H9 (cell line): ENCODE results near the gene SPOP. TPM values are rescaled to one million over a fixed set of nuclear protein-coding genes. Genes with fewer than 3 reads are reported as not detected.

Experiments
- DNase-seq: peaks from one replicate; pipeline ENCODE4 v3.0.0-alpha.2; 2017
- H2AFZ ChIP-seq: one replicate; pipeline ENCODE4 v1.6.1; 2013; ENCODE audit warnings: mild to moderate bottlenecking, low read length, control low read depth, moderate library complexity
- H2AK5ac ChIP-seq: 2 replicates; pipeline ENCODE4 v1.6.1; 2013; ENCODE audit warnings: low read length, control low read depth, mixed read lengths; ENCODE audit not compliant: insufficient read length
- H2BK120ac ChIP-seq: one replicate; pipeline ENCODE4 v1.6.1; 2013; ENCODE audit warnings: low read depth, mild to moderate bottlenecking, low read length, control low read depth, inconsistent platforms; ENCODE audit not compliant: poor library complexity, severe bottlenecking
- H2BK12ac ChIP-seq: 2 replicates; pipeline ENCODE4 v1.6.1; 2013; ENCODE audit warnings: low read length, control low read depth, mixed read lengths, low read depth; ENCODE audit not compliant: insufficient read length
- H2BK15ac ChIP-seq: 2 replicates; pipeline ENCODE4 v1.6.1; 2013; ENCODE audit warnings: low read depth, low read length, control low read depth
- H2BK20ac ChIP-seq: one replicate; pipeline ENCODE4 v1.6.1; 2013; ENCODE audit warnings: low read depth, mild to moderate bottlenecking, low read length, control low read depth, inconsistent platforms; ENCODE audit not compliant: poor library complexity, severe bottlenecking
- H2BK5ac ChIP-seq: 2 replicates; pipeline ENCODE4 v1.6.1; 2013; ENCODE audit warnings: low read length, control low read depth, mixed read lengths; ENCODE audit not compliant: insufficient read length
- H3K14ac ChIP-seq: 2 replicates; pipeline ENCODE4 v1.6.1; 2013; ENCODE audit warnings: low read length, control low read depth; ENCODE audit not compliant: insufficient read depth
- H3K18ac ChIP-seq: 2 replicates; pipeline ENCODE4 v1.6.1; 2013; ENCODE audit warnings: low read depth, mild to moderate bottlenecking, mixed read lengths, low read length, control low read depth; ENCODE audit not compliant: insufficient read length
- H3K23ac ChIP-seq: 2 replicates; pipeline ENCODE4 v1.6.1; 2013; ENCODE audit warnings: low read length, control low read depth, mixed read lengths, low read depth; ENCODE audit not compliant: insufficient read length
- H3K23me2 ChIP-seq: 2 replicates; pipeline ENCODE4 v1.6.1; 2013; ENCODE audit warnings: low read depth, mild to moderate bottlenecking, mixed read lengths, low read length, control low read depth; ENCODE audit not compliant: insufficient read length, poor library complexity, severe bottlenecking
- H3K27ac ChIP-seq: 2 replicates; pipeline ENCODE4 v1.5.1; 2013; ENCODE audit warnings: low read length, control low read depth, mixed read lengths, low read depth; ENCODE audit not compliant: insufficient read length
- H3K27me3 ChIP-seq: 2 replicates; pipeline ENCODE4 v1.6.1; 2013; ENCODE audit warnings: low read length, control low read depth, inconsistent platforms; ENCODE audit not compliant: insufficient read depth
- H3K4ac ChIP-seq: 2 replicates; pipeline ENCODE4 v1.6.1; 2013; ENCODE audit warnings: low read depth, mild to moderate bottlenecking, control low read depth, inconsistent platforms, low read length, moderate library complexity
- H3K4me1 ChIP-seq: 2 replicates; pipeline ENCODE4 v1.6.1; 2013; ENCODE audit warnings: low read length, control low read depth, inconsistent platforms; ENCODE audit not compliant: insufficient read depth
- H3K4me2 ChIP-seq: 2 replicates; pipeline ENCODE4 v1.6.1; 2013; ENCODE audit warnings: low read length, control low read depth, mixed read lengths; ENCODE audit not compliant: insufficient read length, insufficient read depth
- H3K56ac ChIP-seq: 2 replicates; pipeline ENCODE4 v1.6.1; 2013; ENCODE audit warnings: low read depth, mild to moderate bottlenecking, mixed read lengths, low read length, control low read depth; ENCODE audit not compliant: insufficient read length
- H3K79me1 ChIP-seq: 2 replicates; pipeline ENCODE4 v1.6.1; 2013; ENCODE audit warnings: low read depth, mild to moderate bottlenecking, moderate library complexity, low read length, control low read depth, inconsistent platforms; ENCODE audit not compliant: insufficient read depth, poor library complexity, severe bottlenecking
- H3K79me2 ChIP-seq: 2 replicates; pipeline ENCODE4 v1.6.1; 2013; ENCODE audit warnings: low read length, control low read depth, inconsistent platforms; ENCODE audit not compliant: insufficient read depth
- H3K9ac ChIP-seq: 2 replicates; pipeline ENCODE4 v1.6.1; 2013; ENCODE audit warnings: low read length, control low read depth, mixed read lengths; ENCODE audit not compliant: insufficient read length; ENCODE audit errors: extremely low read depth
- H3K9me3 ChIP-seq: one replicate; pipeline ENCODE4 v1.6.1; 2013; ENCODE audit warnings: low read depth, low read length, inconsistent platforms; ENCODE audit not compliant: control insufficient read depth
- H3T11ph ChIP-seq: one replicate; pipeline ENCODE4 v1.6.1; 2013; ENCODE audit warnings: mild to moderate bottlenecking, low read length, control low read depth, inconsistent platforms
- H4K20me1 ChIP-seq: one replicate; pipeline ENCODE4 v1.6.1; 2013; ENCODE audit not compliant: control insufficient read depth, insufficient read length, insufficient read depth
- H4K5ac ChIP-seq: 2 replicates; pipeline ENCODE4 v1.6.1; 2013; ENCODE audit warnings: low read depth, mild to moderate bottlenecking, mixed read lengths, low read length, control low read depth; ENCODE audit not compliant: insufficient read length
- H4K8ac ChIP-seq: replicated peaks from 2 replicates; pipeline ENCODE4 v1.6.1; 2013; ENCODE audit warnings: low read length, control low read depth, mixed read lengths, low read depth; ENCODE audit not compliant: insufficient read length
- H4K91ac ChIP-seq: 2 replicates; pipeline ENCODE4 v1.6.1; 2013; ENCODE audit warnings: low read depth, mild to moderate bottlenecking, moderate library complexity, mixed read lengths, low read length, control low read depth; ENCODE audit not compliant: insufficient read length
- H3K27ac Mint-ChIP-seq, 3 experiments: 2 replicates in 2 of 3; 3 replicates in 1 of 3; pipeline ENCODE4 v1.8.0; 2020 to 2021; ENCODE audit warnings: mixed read lengths in 3 of 3, mild to moderate bottlenecking in 1 of 3, moderate library complexity in 1 of 3
- H3K27me3 Mint-ChIP-seq: 2 replicates; pipeline ENCODE4 v1.8.0; 2021; ENCODE audit warnings: low read depth, mild to moderate bottlenecking, moderate library complexity, mixed read lengths
- H3K36me3 Mint-ChIP-seq, 3 experiments: 2 replicates in 2 of 3; 3 replicates in 1 of 3; pipeline ENCODE4 v1.8.0; 2020 to 2021; ENCODE audit warnings: low read depth in 3 of 3, mixed read lengths in 3 of 3; ENCODE audit not compliant: insufficient read depth in 1 of 3
- H3K4me1 Mint-ChIP-seq, 2 experiments: 2 replicates each; pipeline ENCODE4 v1.8.0; 2020; ENCODE audit warnings: mixed read lengths in 2 of 2
- H3K4me3 Mint-ChIP-seq, 2 experiments: 2 replicates in 1 of 2; 3 replicates in 1 of 2; pipeline ENCODE4 v1.8.0; 2020 to 2021; ENCODE audit warnings: mild to moderate bottlenecking in 2 of 2, mixed read lengths in 2 of 2, moderate library complexity in 1 of 2
- H3K9me3 Mint-ChIP-seq, 2 experiments: 2 replicates in 1 of 2; 3 replicates in 1 of 2; pipeline ENCODE4 v1.8.0; 2020; ENCODE audit warnings: mild to moderate bottlenecking in 2 of 2, mixed read lengths in 2 of 2, moderate library complexity in 1 of 2
- whole genome bisulfite sequencing: extraction: QIAGEN DNeasy Blood & Tissue Kit; methylation state at CpG from one replicate; pipeline ENCODE4 v1.1.7; 2013; ENCODE audit warnings: missing lambda C conversion rate, low lambda C conversion rate, mixed read lengths; ENCODE audit not compliant: insufficient read length; ENCODE audit errors: extremely low coverage; 5-methylcytosine and 5-hydroxymethylcytosine counted together
- total RNA-seq: library from RNA; stranded (reverse); gene quantifications from 2 replicates; pipeline ENCODE4 v1.2.1, GENCODE V29; 2021
- TF ChIP-seq, protein P1 (sequence below): fragments of 200-600 bp; sonication (generic); conservative IDR thresholded peaks from 3 replicates; pipeline ENCODE4 v1.8.0; 2021; ENCODE audit warnings: antibody characterized with exemption, mild to moderate bottlenecking

The SPOP gene
- total RNA-seq, 1 experiment from 2014 or later: 33.7 TPM

DNA sequence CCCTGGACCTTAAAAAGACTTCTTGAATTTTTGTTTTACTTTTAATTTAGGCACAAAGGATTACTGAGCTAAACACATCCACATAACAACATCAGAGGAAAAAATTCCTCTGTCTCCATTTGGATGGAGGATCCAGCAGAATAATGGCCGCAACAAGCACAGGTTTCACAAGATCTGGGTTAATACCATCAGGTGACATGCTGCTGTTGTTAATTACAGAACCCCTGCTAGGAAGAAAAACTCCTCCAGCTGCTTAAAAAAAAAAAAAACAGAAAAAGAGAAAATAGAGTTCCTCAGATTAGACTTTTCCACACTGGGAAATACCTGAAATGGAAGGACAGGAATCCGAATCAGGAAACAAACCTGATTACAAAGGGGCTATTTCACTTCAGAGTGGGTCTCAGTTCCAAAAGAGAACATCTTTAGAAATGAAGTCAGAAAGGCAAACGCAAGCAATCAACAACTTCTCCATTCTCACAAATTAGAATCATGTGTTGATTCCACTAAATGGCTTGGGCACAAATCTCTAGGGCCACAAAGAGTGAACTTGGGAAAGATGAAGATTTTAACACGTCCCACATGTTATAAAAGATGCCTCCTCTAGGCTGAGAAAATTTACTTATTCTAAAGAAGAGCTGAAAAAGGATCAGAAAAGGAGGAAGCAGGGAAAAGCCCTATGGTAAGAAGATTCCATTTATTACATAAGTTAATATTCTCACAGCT is 44.0 kb downstream of the SPOP start:
- no peaks in the 10 kb centered on the region for H3K27me3 ChIP-seq
- no peak overlapping the region for H2AFZ ChIP-seq
- Mint-ChIP-seq H3K4me1 (peaks cover 24 to 35% of the 10 kb centered on the region in 2 experiments), H3K27me3 (no peaks in the 10 kb centered on the region), H3K36me3 (peaks cover 0 to 10% (median 7%) of the 10 kb centered on the region in 3 experiments; a peak in 6 of 7 replicates), H3K9me3 (peaks cover 0 to 4% of the 10 kb centered on the region in 2 experiments; a peak in 1 of 5 replicates), H3K4me3 (no peak overlapping the region), H3K27ac (peak overlapping the region; percentile 2 to 96 (median 62))
- H3K27ac ChIP-seq: no peak overlapping the region
- no peak overlapping the region for H3K4ac ChIP-seq
- DNase-seq: no peak
- H2BK5ac ChIP-seq: no peak overlapping the region
- no peak overlapping the region for H4K5ac ChIP-seq
- H2BK15ac ChIP-seq: no peak overlapping the region
- no peak overlapping the region for H2BK120ac ChIP-seq
- H3K79me1 ChIP-seq: peaks cover 3% of the 10 kb centered on the region
- no peak overlapping the region for H3K56ac ChIP-seq
- H3K9ac ChIP-seq: no peak overlapping the region
- H4K91ac ChIP-seq: no peak overlapping the region
- H3K14ac ChIP-seq: no peak overlapping the region
- H3K4me1 ChIP-seq: no peaks in the 10 kb centered on the region
- no peak overlapping the region for H2BK20ac ChIP-seq
- no peak overlapping the region for H2AK5ac ChIP-seq
- no peak overlapping the region for H3K23ac ChIP-seq
- no peaks in the 10 kb centered on the region for H3K79me2 ChIP-seq
- no peaks in the 10 kb centered on the region for H3K23me2 ChIP-seq
- H4K20me1 ChIP-seq: no peaks in the 10 kb centered on the region
- no peaks in the 10 kb centered on the region for H3K9me3 ChIP-seq
- H3K4me2 ChIP-seq: no peak overlapping the region
- H4K8ac ChIP-seq: no peak overlapping the region
- H3K18ac ChIP-seq: no peak overlapping the region
- H3T11ph ChIP-seq: no peak overlapping the region
- WGBS: no CpG with 5 or more reads among the region's 4 CpGs
- no peak overlapping the region for H2BK12ac ChIP-seq
- TF ChIP-seq, protein P1, sequence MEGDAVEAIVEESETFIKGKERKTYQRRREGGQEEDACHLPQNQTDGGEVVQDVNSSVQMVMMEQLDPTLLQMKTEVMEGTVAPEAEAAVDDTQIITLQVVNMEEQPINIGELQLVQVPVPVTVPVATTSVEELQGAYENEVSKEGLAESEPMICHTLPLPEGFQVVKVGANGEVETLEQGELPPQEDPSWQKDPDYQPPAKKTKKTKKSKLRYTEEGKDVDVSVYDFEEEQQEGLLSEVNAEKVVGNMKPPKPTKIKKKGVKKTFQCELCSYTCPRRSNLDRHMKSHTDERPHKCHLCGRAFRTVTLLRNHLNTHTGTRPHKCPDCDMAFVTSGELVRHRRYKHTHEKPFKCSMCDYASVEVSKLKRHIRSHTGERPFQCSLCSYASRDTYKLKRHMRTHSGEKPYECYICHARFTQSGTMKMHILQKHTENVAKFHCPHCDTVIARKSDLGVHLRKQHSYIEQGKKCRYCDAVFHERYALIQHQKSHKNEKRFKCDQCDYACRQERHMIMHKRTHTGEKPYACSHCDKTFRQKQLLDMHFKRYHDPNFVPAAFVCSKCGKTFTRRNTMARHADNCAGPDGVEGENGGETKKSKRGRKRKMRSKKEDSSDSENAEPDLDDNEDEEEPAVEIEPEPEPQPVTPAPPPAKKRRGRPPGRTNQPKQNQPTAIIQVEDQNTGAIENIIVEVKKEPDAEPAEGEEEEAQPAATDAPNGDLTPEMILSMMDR: no peak
